Osteocyte (in vitro differentiated cells): ENCODE results near the gene HEXA. TPM values are rescaled to one million over a fixed set of nuclear protein-coding genes. Genes with fewer than 3 reads are reported as not detected.

Source experiments
- DNase-seq: peaks from one replicate; pipeline ENCODE4 v3.0.0; 2021; ENCODE audit warnings: mixed read lengths; ENCODE audit not compliant: unreplicated experiment; ENCODE audit errors: extremely low spot score
- H3K27ac Mint-ChIP-seq: one replicate; pipeline ENCODE4 v1.8.0; 2021; ENCODE audit warnings: mild to moderate bottlenecking, mixed read lengths; ENCODE audit not compliant: unreplicated experiment
- H3K27me3 Mint-ChIP-seq: one replicate; pipeline ENCODE4 v1.8.0; 2021; ENCODE audit warnings: mixed read lengths; ENCODE audit not compliant: unreplicated experiment
- H3K36me3 Mint-ChIP-seq: one replicate; pipeline ENCODE4 v1.8.0; 2021; ENCODE audit warnings: mixed read lengths; ENCODE audit not compliant: unreplicated experiment
- H3K4me1 Mint-ChIP-seq: one replicate; pipeline ENCODE4 v1.8.0; 2021; ENCODE audit warnings: mixed read lengths; ENCODE audit not compliant: unreplicated experiment
- H3K4me3 Mint-ChIP-seq: one replicate; pipeline ENCODE4 v1.8.0; 2021; ENCODE audit warnings: mild to moderate bottlenecking, moderate library complexity, mixed read lengths; ENCODE audit not compliant: unreplicated experiment
- H3K9me3 Mint-ChIP-seq: one replicate; pipeline ENCODE4 v1.8.0; 2021; ENCODE audit warnings: mixed read lengths; ENCODE audit not compliant: unreplicated experiment
- total RNA-seq: library from RNA; stranded (reverse); gene quantifications from 2 replicates; pipeline ENCODE4 v1.2.1, GENCODE V29; 2021
- TF ChIP-seq, protein P1 (sequence below): fragments of 200-600 bp; sonication (generic); IDR thresholded peaks from 2 replicates; pipeline ENCODE4 v1.5.0; 2021; ENCODE audit warnings: antibody characterized with exemption, mild to moderate bottlenecking, moderate library complexity

Gene HEXA
- total RNA-seq, 1 donor from 2014 or later = 280 TPM

DNA sequence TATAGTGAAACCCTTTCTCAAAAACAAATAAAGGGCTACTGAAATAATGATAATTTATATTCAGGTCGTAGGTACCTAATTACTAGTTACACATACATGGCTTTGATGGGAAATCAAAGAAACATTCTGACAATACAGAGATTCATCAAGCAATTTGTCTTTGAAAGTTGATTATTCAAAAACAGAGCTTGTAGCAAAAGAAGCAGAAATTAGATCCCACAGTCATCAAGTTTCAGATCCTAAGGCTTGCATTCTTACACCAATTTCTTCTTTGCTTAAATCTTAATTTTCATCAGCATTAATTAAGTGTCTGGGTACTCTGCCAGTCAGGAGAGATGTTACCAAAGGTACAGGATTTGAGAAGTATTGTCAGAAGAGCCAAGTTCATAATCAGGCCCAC, 1.5 kb upstream of the HEXA start:
- DNase-seq = no peak
- H3K4me3 Mint-ChIP-seq = no peak overlapping the region
- peaks cover 36% of the 10 kb centered on the region for H3K4me1 Mint-ChIP-seq
- H3K27ac Mint-ChIP-seq = no peak overlapping the region
- no peaks in the 10 kb centered on the region for H3K9me3 Mint-ChIP-seq
- peaks cover 22% of the 10 kb centered on the region for H3K27me3 Mint-ChIP-seq
- TF ChIP-seq, protein P1, sequence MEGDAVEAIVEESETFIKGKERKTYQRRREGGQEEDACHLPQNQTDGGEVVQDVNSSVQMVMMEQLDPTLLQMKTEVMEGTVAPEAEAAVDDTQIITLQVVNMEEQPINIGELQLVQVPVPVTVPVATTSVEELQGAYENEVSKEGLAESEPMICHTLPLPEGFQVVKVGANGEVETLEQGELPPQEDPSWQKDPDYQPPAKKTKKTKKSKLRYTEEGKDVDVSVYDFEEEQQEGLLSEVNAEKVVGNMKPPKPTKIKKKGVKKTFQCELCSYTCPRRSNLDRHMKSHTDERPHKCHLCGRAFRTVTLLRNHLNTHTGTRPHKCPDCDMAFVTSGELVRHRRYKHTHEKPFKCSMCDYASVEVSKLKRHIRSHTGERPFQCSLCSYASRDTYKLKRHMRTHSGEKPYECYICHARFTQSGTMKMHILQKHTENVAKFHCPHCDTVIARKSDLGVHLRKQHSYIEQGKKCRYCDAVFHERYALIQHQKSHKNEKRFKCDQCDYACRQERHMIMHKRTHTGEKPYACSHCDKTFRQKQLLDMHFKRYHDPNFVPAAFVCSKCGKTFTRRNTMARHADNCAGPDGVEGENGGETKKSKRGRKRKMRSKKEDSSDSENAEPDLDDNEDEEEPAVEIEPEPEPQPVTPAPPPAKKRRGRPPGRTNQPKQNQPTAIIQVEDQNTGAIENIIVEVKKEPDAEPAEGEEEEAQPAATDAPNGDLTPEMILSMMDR = no peak
- no peaks in the 10 kb centered on the region for H3K36me3 Mint-ChIP-seq

DNA sequence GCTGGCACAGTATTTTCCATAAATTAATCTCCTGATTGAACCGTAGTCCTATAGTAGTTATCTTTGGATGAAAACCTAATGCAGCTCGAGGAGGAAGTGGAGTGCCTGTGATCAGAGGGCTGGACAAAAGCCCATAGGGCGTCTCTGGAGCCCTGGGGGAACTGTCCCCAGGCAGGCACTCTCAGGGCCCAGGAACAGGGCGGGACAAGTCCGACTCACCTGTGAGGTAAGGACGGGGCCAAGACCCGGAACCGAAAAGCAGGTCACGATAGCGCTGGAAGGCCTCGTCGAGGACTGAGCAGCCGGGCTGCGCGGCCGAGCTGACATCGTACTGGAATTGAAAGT, 341 bp downstream of the HEXA start:
- Mint-ChIP-seq H3K36me3 (peaks cover 7% of the 10 kb centered on the region), H3K27ac (peak overlapping the region; percentile 90), H3K27me3 (peaks cover 13% of the 10 kb centered on the region), H3K4me3 (peak overlapping the region; percentile 85), H3K4me1 (peaks cover 36% of the 10 kb centered on the region), H3K9me3 (no peaks in the 10 kb centered on the region)
- TF ChIP-seq, protein P1 = no peak
- DNase-seq = peak; percentile 84

DNA sequence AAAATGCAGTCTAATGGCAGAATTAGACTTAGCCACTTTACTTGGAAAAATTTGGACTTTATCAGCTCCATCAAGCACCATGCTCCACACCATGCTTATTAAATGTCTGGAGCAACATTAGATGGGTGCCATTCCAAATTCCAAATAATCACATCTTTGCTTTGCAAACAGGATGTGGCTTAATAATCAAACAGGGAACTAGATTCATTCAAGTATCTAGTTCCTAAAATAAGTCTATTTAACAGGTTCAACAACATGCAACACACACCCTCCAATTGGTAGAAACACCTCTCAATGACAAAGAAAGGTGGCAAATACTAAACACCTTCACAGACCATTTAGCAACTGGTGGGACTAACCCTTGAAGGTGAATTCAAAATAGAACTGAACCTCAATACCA, 3.5 kb downstream of the HEXA start:
- Mint-ChIP-seq H3K27me3 (peaks cover under 1% of the 10 kb centered on the region), H3K9me3 (no peaks in the 10 kb centered on the region), H3K4me1 (peaks cover 36% of the 10 kb centered on the region), H3K36me3 (peaks cover 20% of the 10 kb centered on the region), H3K27ac (no peak overlapping the region), H3K4me3 (no peak overlapping the region)
- TF ChIP-seq, protein P1 = no peak
- DNase-seq = no peak

DNA sequence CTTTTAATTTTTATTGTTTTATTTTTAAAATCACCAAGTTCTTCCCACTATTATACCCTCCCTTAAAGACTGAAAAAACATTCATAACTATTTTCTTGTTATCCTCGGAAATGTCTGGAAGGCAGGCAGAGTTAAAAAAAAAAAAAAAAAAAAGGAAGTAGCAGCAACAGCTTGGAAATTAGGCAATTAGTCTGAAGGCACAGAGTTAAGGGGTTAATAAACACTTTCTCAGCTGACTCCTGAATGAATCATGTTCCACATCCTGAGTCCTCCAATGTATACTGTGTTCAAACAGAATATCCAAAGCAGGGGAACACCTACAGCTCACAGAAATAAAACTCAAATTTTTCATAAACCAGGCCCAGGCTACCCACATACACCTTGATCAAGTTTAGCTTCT, 5.8 kb downstream of the HEXA start:
- Mint-ChIP-seq H3K27ac (no peak overlapping the region), H3K4me1 (peaks cover 19% of the 10 kb centered on the region)

DNA sequence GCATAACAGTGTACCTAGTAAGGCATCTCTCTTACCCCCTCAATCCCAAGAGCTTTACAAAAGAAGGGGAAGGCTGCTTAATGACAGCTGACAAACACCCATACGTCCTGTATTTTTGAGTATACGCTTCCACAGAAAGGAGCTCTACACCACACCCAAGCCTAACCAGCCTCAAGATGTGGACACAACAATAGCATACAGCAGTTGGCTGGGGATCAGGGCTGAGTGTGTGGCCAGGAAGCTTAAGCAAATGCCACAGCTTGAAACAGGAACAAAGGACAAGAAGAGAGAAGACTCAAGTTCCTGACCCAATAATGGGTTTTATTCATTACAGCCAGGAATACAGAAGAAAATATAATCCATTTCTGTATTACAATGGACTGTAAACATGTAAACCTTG, 6.9 kb downstream of the HEXA start:
- Mint-ChIP-seq H3K9me3 (no peaks in the 10 kb centered on the region), H3K4me1 (peaks cover 9% of the 10 kb centered on the region), H3K27ac (no peak overlapping the region), H3K36me3 (peaks cover 26% of the 10 kb centered on the region), H3K4me3 (no peak overlapping the region), H3K27me3 (no peaks in the 10 kb centered on the region)
- TF ChIP-seq, protein P1 = no peak
- no peak for DNase-seq

More for the DNA sequence above, 5.8 kb downstream of the HEXA start:
- no peaks in the 10 kb centered on the region for H3K27me3 Mint-ChIP-seq
- TF ChIP-seq, protein P1 = no peak
- H3K9me3 Mint-ChIP-seq = no peaks in the 10 kb centered on the region
- H3K36me3 Mint-ChIP-seq = peaks cover 26% of the 10 kb centered on the region
- H3K4me3 Mint-ChIP-seq = no peak overlapping the region
- no peak for DNase-seq
